Measurements from ENCODE around the gene ZBTB47.

ZBTB47 gene

GRCh38 chr3:42665050-42665878 lies 11.8 kb downstream of the ZBTB47 start:
- peak; percentile 4 for DNase-seq (ENCODE audit: low spot score)

DNA sequence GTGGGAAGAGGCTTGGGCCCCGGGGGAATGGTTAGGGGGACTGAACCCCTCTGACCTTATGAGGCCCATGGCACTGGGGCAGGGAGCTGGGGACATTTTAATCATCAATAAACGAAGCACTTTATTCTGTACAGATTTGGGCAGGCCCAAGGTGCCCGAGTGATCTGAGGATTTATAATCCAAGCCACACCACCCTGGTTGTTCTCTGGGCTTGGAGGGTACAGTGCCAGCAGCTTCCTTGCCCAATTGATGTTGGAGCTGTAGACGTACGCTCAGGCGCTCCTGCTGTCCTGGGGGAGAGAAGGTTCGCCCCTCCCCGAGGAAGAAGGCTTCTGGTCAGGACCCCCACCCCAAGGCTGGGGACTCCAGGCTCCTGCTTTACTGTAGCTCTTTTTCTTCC lies 12.5 kb downstream of the ZBTB47 start:
- DNase-seq (ENCODE audit: low spot score), result no peak

GRCh38 chr3:42666577-42666998 lies 13.1 kb downstream of the ZBTB47 start:
- DNase-seq (ENCODE audit: low spot score), result no peak

- no peak for DNase-seq (ENCODE audit: low spot score)
Observed at GRCh38 chr3:42667096-42667522, 13.6 kb downstream of the ZBTB47 start.

GRCh38 chr3:42667523-42668412 lies 14.3 kb downstream of the ZBTB47 start:
- DNase-seq (ENCODE audit: low spot score), result no peak

- no peak for DNase-seq (ENCODE audit: low spot score)
Observed at GRCh38 chr3:42668413-42668760, 14.9 kb downstream of the ZBTB47 start.

DNA sequence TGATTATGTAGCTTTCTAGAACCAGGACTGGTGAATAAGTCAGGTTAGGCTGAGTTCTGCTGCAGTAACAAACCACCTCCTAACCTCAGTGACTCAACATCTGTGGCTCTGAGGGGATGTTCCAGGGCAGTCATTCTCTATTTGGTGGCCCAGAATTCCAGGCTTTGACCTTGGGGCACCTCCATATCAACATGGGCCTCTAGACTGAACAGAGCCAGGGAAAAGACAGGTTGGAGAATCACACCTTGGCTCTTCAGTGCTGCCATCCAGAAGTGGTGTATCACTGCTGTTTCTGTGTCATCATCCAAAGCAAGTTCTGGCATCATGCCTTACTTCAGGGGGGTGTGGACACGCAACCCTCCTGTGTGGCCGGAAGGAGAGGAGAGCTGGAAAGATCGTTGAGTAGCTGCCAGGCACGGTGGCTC lies 15.3 kb downstream of the ZBTB47 start:
- no peak for DNase-seq (ENCODE audit: low spot score)

- DNase-seq (ENCODE audit: low spot score), result no peak
Observed at GRCh38 chr3:42670051-42670576, 16.6 kb downstream of the ZBTB47 start.

GRCh38 chr3:42670670-42671069 lies 17.2 kb downstream of the ZBTB47 start:
- no peak for DNase-seq (ENCODE audit: low spot score)

- no peak for DNase-seq (ENCODE audit: low spot score)
Observed at GRCh38 chr3:42672515-42672914, 19.0 kb downstream of the ZBTB47 start.

DNA sequence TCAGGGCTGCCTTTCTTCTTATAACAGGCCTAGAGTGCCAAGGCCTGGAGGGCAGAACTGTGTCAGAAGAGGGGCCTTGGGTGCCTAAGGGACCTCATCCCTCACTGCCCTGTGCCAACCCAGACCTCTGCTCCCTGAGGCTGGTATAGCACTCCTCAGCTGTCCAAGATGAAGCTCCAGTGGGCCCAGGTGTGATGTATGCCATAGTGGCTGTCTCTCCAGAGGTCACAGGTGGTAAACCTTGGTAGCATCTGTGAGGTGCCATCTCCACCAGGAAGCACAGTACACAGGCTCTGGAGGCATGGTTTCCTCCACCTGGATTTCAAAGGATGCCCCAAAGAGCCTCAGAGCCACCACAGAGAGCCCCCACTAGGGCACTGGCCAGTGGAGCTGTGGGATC lies 19.6 kb downstream of the ZBTB47 start:
- no peak for DNase-seq (ENCODE audit: low spot score)

DNA sequence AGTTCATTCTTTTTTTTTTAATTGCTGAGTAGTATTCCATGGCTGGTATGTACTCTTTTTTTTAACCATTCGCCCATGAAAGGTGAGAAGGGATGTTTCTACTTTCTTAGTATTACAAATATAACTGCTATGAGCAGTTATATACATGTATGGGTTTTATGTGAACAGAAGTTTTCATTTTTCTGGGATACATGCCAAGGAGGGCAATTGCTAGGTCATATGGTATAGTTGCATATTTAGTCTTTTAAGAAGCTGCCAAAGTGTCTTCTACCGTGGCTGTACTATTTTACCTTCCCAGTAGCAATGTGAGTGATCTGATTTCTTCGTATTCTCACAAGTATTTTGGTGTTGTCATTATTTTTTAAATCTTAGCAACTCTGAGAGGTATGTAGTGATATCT lies 20.6 kb downstream of the ZBTB47 start:
- DNase-seq (ENCODE audit: low spot score), result no peak

DNA sequence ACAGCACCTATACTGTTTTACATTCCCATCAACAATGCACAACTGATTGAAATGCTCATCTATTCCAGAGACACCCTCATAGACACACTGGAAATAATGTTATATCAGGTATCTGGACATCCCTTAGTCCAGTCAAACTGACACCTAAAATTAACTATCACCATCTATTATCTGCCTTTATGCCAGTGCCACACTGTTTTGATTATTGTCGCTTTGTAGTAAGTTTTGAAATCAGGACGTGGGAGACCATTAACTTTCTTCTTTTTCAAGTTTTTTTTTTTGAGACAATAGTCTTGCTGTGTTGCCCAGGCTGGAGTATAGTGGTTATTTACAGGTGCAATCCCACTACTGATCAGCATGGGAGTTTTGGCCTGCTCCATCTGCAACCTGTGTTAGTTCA lies 22.4 kb downstream of the ZBTB47 start:
- DNase-seq (ENCODE audit: low spot score), result no peak

- DNase-seq (ENCODE audit: low spot score), result no peak
Observed at GRCh38 chr3:42678447-42678846, 24.9 kb downstream of the ZBTB47 start.

DNA sequence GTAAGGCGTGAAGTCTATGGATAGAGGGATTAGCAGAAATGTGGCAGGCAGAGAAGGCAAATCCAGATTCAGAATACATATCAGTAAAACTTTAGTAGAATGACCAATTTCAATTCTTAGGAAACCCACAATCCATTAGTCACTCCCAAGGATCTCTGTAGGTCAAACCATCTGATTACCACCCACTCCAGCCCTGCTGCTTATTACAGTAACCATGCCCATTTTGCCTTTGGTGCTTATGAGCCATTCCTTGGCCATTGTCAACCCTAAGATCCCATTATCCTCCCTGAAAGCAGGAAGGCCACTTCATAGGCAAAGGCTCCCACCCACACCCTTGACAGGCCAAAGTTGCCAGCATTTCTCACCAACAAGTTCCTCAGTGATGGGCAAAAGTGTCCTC lies 26.8 kb downstream of the ZBTB47 start:
- DNase-seq (ENCODE audit: low spot score), result no peak

- DNase-seq (ENCODE audit: low spot score), result no peak
Observed at GRCh38 chr3:42680806-42681205, 27.3 kb downstream of the ZBTB47 start.

GRCh38 chr3:42681361-42682038 lies 28.0 kb downstream of the ZBTB47 start:
- no peak for DNase-seq (ENCODE audit: low spot score)

- no peak for DNase-seq (ENCODE audit: low spot score)
Observed at GRCh38 chr3:42682301-42683070, 29.0 kb downstream of the ZBTB47 start.

- DNase-seq (ENCODE audit: low spot score), result peak; percentile 87
Observed at GRCh38 chr3:42683875-42684598, 30.5 kb downstream of the ZBTB47 start.

GRCh38 chr3:42684632-42685362 lies 31.3 kb downstream of the ZBTB47 start:
- DNase-seq (ENCODE audit: low spot score), result no peak
